T47D (cell line): ENCODE data around the gene MYO15B.

Source experiments
- DNase-seq, 2 experiments: peaks; one replicate each; pipeline versions ENCODE4 v3.0.0 to v3.0.0-alpha.2; 2011 to 2012; ENCODE audit warnings: low read depth in 1 of 2, low spot score in 1 of 2
- JUND ChIP-seq: IDR thresholded peaks from 2 replicates; pipeline ENCODE4 v1.6.1; 2012; ENCODE audit warnings: low read depth
- in situ Hi-C: cut with HindIII; loops from 2 replicates; pipeline ENCODE4 v1.10.0; 2016; ENCODE audit warnings: low sequenced_read_pairs, low pct_unique_long_range_greater_than_20kb

Gene MYO15B

GRCh38 chr17:75647921-75648320 lies 60.3 kb downstream of the MYO15B start:
- DNase-seq = no peak
- in situ Hi-C loops = no loop called here
- TF ChIP-seq JUND = no peak

DNA sequence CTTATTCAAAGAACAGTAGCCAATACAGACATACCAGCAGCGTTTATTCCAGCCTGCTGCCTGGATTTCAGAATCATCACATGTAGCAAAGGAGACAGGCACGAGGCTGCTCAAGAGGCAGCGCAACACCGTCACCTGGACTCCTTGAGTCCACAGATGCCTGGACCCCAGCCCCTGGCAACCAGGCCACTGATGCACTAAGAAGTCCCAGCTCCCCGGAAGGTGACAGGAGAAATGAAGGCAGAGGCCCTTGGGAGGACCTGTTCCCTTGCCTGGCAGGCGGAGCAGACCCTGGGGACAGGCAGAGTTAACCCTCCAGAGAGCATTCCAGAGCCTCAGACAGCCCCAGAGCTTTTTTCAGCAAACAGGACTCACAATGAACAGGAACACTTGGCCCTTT lies 62.1 kb downstream of the MYO15B start:
- TF ChIP-seq JUND = no peak
- no peak for DNase-seq
- in situ Hi-C loops = no loop called here

DNA sequence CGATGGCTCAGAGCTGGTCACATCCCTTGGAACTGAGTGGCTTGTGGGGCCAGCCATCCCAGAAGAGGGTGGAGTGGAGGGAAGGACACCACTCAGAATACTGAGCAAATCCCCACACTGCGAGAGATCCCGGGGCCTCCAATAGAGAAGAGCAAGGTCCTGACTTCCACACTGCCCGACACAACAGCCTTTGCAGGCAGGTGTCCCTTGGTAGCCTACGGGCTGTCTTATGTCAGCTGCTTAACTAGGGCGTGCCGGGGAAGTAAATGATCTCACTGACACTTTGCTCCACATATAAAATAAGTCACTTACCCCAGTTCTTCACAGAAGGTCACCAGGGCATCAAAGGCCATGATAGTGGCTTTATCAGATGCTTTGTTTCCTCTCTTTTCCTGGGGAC lies 63.3 kb downstream of the MYO15B start:
- in situ Hi-C loops = no loop called here
- DNase-seq = no peak
- no peak for TF ChIP-seq JUND

DNA sequence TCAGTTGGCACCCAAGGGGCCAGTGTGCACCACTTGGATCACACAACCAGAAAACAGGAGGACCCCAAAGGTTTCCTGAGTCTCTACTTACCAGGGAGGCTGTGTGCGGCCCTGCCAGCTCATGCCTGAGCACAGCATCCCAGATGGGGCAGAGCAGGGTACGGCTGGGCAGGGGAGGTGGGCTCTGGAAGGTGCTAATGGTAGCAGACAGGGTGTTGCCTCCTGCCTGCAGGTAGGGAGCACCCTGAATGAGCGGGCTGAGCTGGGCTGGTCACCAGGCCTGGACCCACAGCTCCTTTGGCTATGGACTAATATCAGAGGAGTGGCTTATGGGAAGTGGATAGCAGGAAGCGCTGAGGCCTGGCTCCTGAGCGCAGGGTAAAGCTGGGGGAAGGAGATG lies 64.7 kb downstream of the MYO15B start:
- no peak for DNase-seq
- in situ Hi-C loops = no loop called here
- TF ChIP-seq JUND = no peak

DNA sequence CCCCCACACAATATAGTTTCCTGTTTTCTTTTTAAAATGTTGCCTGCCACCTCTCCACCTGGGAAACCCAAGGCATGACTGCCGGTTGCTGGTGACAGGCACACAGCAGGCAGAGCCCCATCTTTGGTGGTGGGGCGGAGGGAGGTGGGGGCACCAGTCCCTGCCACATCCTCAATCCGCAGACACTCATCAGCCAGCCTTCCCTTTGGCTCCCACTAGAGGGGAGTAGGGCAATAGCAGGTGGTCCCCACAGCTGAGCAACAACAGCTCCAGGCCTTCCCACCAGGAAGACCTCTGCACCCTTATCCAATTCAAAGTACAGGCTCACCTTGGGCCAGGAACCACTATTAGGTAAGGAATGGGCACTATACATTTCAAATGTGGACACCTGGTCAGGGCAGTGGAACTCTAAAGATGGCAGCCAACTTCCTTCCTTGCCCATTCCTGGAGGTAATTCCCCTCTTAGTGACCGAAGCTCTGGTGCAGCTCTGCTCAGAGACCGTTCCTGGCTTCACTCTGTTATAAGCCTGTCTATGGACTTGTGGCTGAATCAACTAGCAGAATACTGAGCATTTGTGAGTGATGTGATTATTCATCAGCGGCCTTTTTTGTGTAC lies 65.4 kb downstream of the MYO15B start:
- peak in 1 of 2 experiments; percentile 55 for DNase-seq
- no peak for TF ChIP-seq JUND
- in situ Hi-C loops = no loop called here

DNA sequence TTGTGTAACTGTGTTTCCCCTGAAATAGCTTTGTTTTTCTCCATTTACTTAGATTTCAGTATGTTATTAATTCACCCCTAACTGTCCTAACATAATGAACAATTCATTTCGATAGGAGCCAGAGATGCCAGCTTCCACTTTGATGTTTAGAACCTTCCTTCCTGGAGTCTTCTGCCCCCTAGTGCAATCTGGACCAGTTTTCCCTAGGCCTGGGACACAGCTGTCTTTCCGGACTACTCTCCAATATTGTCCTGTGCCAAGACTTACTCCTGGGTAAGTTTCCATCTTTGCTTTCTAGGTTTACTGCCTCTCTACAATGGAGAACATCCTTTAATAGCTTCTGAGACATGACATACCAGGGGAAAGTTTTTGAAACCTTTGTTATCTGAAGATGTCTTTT lies 66.6 kb downstream of the MYO15B start:
- DNase-seq = peak in 1 of 2 experiments; percentile 67
- in situ Hi-C loops = no loop called here
- no peak for TF ChIP-seq JUND

DNA sequence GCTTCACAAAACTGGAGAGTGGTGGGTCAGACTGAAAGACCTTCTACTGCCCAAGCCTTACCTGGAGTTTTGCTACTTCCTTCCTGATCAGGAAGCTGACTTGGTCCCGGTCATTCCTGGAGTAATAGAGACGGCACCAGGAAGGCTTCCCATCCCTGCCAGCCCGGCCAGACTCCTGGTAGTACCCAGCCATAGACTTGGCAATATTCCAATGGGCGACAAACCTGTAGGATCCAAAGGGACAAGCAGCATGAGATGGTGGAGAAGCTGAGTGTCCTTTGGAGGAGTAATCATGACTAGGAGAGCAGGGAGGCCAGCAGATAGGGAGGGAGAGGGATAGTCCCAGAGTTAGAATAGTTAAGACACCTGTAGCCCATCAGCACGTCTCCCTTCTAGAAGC lies 70.6 kb downstream of the MYO15B start:
- no peak for TF ChIP-seq JUND
- no peak for DNase-seq
- in situ Hi-C loops = no loop called here

GRCh38 chr17:75661531-75661930 lies 73.9 kb downstream of the MYO15B start:
- in situ Hi-C loops = no loop called here
- TF ChIP-seq JUND = no peak
- no peak for DNase-seq

DNA sequence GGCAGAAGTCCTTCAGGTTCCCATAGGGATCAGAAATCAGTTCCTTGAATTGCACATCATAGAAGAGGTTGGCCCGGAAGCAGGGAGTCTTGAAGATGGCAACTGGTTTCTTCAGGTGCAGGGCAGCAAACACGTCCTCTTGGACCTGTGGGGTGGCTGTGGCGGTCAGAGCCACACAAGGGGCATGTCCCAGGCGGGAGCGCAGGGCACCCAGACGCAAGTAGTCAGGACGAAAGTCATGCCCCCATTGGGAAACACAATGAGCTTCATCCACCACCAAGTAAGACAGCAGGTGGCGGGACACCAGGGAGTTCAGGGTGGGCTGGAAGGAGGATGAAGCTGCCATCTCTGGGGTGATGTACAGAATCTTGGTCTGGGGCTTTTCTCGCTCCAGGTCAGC lies 74.9 kb downstream of the MYO15B start:
- DNase-seq = no peak
- TF ChIP-seq JUND = no peak
- in situ Hi-C loops = no loop called here

- in situ Hi-C loops = no loop called here
- no peak for TF ChIP-seq JUND
- no peak for DNase-seq
Measured at GRCh38 chr17:75664099-75664549, 76.5 kb downstream of the MYO15B start.

DNA sequence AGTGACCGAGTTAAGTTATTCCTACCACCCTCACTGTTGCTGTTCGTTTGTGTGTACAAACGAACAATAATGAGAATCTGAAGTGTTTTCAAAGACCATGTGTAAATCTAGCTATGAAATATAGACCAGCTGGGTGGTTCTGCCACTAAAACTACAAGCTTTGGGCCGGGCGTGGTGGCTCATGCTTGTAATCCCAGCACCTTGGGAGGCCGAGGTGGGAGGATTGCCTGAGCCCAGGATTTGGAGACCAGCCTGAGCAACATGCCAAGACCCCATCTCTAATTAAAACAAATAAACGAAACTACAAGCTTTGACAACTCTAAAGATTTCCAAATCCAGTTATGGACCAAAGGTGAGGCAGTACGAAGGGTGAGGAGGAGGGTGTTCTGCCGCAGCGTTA lies 78.4 kb downstream of the MYO15B start:
- in situ Hi-C loops = no loop called here
- no peak for DNase-seq
- no peak for TF ChIP-seq JUND

GRCh38 chr17:75666959-75667790 lies 79.6 kb downstream of the MYO15B start, which contains the start of the genes RECQL5 and SAP30BP:
Gene RECQL5, minus strand, starts transcription at chr17:75667154. Its CDS starts 597 bp downstream, at chr17:75666557.
Gene SAP30BP, plus strand, starts transcription at chr17:75667338. Its CDS starts 35 bp downstream, at chr17:75667373.
- TF ChIP-seq JUND = no peak
- in situ Hi-C loops = no loop called here
- DNase-seq = peak; percentile 80 to 99

GRCh38 chr17:75667825-75668224 lies 80.2 kb downstream of the MYO15B start:
- in situ Hi-C loops = no loop called here

More at GRCh38 chr17:75667825-75668224, 80.2 kb downstream of the MYO15B start:
- TF ChIP-seq JUND = no peak
- no peak for DNase-seq
